ENCODE results near the gene SORCS2. TPM values are rescaled to one million over a fixed set of nuclear protein-coding genes. Genes with fewer than 3 reads are reported as not detected.

SORCS2 gene
- total and polyA plus RNA-seq, 2 of the 13 experiments (the other 11 are each of a cell fraction or from before 2014, with no cell fraction given), result 0.82 to 1.0 TPM

GRCh38 chr4:7430965-7431695 is 238.8 kb downstream of the SORCS2 start (continued):
- TF ChIP-seq PAXIP1 (CRISPR knock-in tag; conservative IDR thresholded peaks at IDR 0.05) (no peak), ZBTB46 (CRISPR knock-in tag; IDR thresholded peaks at IDR 0.05; ENCODE audit: borderline replicate concordance) (no peak), NBN (conservative IDR thresholded peaks at IDR 0.05) (no peak), ZFP41 (CRISPR knock-in tag; IDR thresholded peaks at IDR 0.05; ENCODE audit: borderline replicate concordance) (no peak), ZBTB3 (CRISPR knock-in tag; IDR thresholded peaks at IDR 0.05; ENCODE audit: borderline replicate concordance, low read depth) (no peak), BATF2 (CRISPR knock-in tag; IDR thresholded peaks at IDR 0.05) (no peak), U2AF1 (optimal IDR thresholded peaks at IDR 0.05; ENCODE audit: low read depth, low read length) (no peak), ZNF143 (CRISPR knock-in tag; IDR thresholded peaks at IDR 0.05) (no peak), NFE2L1 (CRISPR knock-in tag; IDR thresholded peaks at IDR 0.05; ENCODE audit: borderline replicate concordance) (no peak), ZKSCAN1 (IDR thresholded peaks at IDR 0.05; ENCODE audit: low read length) (no peak)
